Left lung (tissue), 10 donors: ENCODE results near the gene ZNF608. TPM values are rescaled to one million over a fixed set of nuclear protein-coding genes. Genes with fewer than 3 reads are reported as not detected.
A peak's percentile ranks its signal among the peaks of the same experiment; 100 is the strongest.

Source experiments
- ATAC-seq: fragments of 200-7000 bp; cut with Tn5 transposase; one replicate; pipeline ENCODE4 v1.9.1; 2020; ENCODE audit warnings: moderate library complexity
- DNase-seq, 4 donors: peaks; one replicate each; pipeline ENCODE4 v3.0.0-alpha.2; 2013 to 2020
- H3K27ac ChIP-seq, 2 donors: fragments of 200-600 bp; sonication (generic) in 1 of 2; one replicate each; pipeline versions ENCODE4 v1.5.0 to v1.8.0; 2020 to 2021
- H3K27me3 ChIP-seq, 2 donors: fragments of 200-600 bp; sonication (generic) in 1 of 2; one replicate each; pipeline versions ENCODE4 v1.5.0 to v1.8.0; 2020 to 2021
- H3K36me3 ChIP-seq, 2 donors: fragments of 200-600 bp; sonication (generic) in 1 of 2; one replicate each; pipeline versions ENCODE4 v1.5.0 to v1.8.0; 2020 to 2021
- H3K4me1 ChIP-seq, 2 donors: fragments of 200-600 bp; one replicate each; pipeline ENCODE4 v1.8.0; 2021
- H3K4me3 ChIP-seq, 2 donors: fragments of 200-600 bp; sonication (generic) in 1 of 2; one replicate each; pipeline versions ENCODE4 v1.5.0 to v1.8.0; 2020 to 2021; ENCODE audit warnings: mild to moderate bottlenecking in 1 of 2
- H3K9me3 ChIP-seq, 2 donors: fragments of 200-600 bp; sonication (generic) in 1 of 2; one replicate each; pipeline versions ENCODE4 v1.5.0 to v1.8.0; 2020 to 2021
- intact Hi-C, 2 donors: fragments of 100-400 bp; cut with DNase I; formaldehyde crosslinking; loops; one replicate each; pipeline versions ENCODE4 v1.11.2 to v1.14.2; 2022
- polyA plus RNA-seq, 6 donors: library from polyadenylated mRNA; unstranded; fragments of 120-200 nt; gene quantifications; one replicate each; pipeline ENCODE4 v1.2.1, GENCODE V29; 2013; ENCODE audit not compliant: insufficient read length in 6 of 6
- total RNA-seq, 2 donors: library from RNA; stranded (reverse); fragmentation: NEBNext Ultra II Directional; extraction: Animal tissue kit (Norgen Biotek cat#: 25700); gene quantifications; one replicate each; pipeline ENCODE4 v1.2.1, GENCODE V29; 2021
- TF ChIP-seq, protein P1 (sequence below), 2 donors: fragments of 200-600 bp; sonication (generic) in 1 of 2; IDR thresholded peaks; one replicate each; pipeline versions ENCODE4 v1.5.0 to v1.8.0; 2021; ENCODE audit warnings: antibody characterized with exemption in 2 of 2
- donor health status: DM: no; HTN: yes; CAD: no.
- donor health status: DM: no; HTN: no; CAD: no.

ZNF608 gene
- total and polyA plus RNA-seq, 8 donors = 21.9 to 109 (median 96.6) TPM

- intact Hi-C loops = no loop called here
- Histone ChIP-seq H3K27me3 (no peaks in the 10 kb centered on the region), H3K4me3 (no peak overlapping the region), H3K4me1 (peaks cover 12 to 13% of the 10 kb centered on the region in 2 donors), H3K36me3 (no peaks in the 10 kb centered on the region), H3K27ac (no peak overlapping the region), H3K9me3 (no peaks in the 10 kb centered on the region)
- no peak for DNase-seq
- TF ChIP-seq, protein P1, sequence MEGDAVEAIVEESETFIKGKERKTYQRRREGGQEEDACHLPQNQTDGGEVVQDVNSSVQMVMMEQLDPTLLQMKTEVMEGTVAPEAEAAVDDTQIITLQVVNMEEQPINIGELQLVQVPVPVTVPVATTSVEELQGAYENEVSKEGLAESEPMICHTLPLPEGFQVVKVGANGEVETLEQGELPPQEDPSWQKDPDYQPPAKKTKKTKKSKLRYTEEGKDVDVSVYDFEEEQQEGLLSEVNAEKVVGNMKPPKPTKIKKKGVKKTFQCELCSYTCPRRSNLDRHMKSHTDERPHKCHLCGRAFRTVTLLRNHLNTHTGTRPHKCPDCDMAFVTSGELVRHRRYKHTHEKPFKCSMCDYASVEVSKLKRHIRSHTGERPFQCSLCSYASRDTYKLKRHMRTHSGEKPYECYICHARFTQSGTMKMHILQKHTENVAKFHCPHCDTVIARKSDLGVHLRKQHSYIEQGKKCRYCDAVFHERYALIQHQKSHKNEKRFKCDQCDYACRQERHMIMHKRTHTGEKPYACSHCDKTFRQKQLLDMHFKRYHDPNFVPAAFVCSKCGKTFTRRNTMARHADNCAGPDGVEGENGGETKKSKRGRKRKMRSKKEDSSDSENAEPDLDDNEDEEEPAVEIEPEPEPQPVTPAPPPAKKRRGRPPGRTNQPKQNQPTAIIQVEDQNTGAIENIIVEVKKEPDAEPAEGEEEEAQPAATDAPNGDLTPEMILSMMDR (IDR thresholded peaks at IDR 0.05) = no peak
- peak; percentile 30 for ATAC-seq
Measured at GRCh38 chr5:124713595-124713994, 32.8 kb downstream of the ZNF608 start.

DNA sequence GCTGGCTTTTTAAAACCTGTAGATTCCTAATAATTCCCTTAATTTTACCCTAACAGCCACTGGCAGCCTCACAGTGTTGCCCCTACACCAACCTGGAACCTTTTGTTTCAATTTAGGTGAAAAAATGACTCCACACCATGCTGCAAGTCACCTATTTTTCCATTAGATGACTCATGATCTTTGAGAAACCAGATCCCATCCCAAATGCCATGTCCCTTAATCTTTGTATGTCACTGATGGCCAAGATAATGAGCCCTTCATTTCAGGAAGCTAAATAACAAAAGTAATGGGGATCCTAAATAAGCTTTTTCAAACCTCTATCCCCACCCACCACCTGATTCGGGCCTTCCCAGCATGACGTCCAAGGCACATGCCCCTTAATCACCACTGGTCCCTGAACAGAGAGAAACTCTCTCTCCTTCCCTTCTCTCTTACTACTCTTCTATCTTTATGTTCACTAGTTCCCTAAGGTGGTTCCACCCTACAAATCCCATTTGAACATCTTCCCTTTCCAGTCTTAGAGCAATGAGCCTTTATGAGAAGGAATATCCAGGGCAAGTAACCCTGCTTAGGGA lies 33.6 kb downstream of the ZNF608 start:
- Histone ChIP-seq H3K36me3 (no peaks in the 10 kb centered on the region), H3K27ac (no peak overlapping the region), H3K27me3 (no peaks in the 10 kb centered on the region), H3K4me1 (peaks cover 7 to 20% of the 10 kb centered on the region in 2 donors), H3K9me3 (no peaks in the 10 kb centered on the region), H3K4me3 (no peak overlapping the region)
- intact Hi-C loops = no loop called here
- TF ChIP-seq, protein P1 (IDR thresholded peaks at IDR 0.05) = no peak
- no peak for DNase-seq
- no peak for ATAC-seq

DNA sequence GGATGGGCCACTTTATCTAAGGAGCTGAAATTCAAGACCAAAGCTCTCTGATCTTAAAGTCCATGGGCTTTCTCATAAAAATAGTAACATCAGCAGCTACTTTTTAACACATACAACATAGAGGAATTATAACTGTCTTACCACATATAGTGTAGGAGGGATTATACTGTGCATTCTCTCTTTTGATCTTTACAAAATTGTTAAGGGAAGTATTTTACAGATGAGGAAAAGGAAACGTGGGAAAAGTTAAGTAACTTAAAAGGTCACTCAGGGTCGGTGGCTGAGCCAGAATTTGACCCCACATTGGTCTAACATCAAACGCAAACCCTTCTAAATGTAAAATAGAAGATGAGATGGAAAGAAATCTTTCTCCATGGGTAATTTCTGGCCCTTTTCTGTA lies 38.4 kb downstream of the ZNF608 start:
- ATAC-seq = no peak
- Histone ChIP-seq H3K9me3 (no peaks in the 10 kb centered on the region), H3K4me3 (no peak overlapping the region), H3K27ac (peak overlapping the region in 1 of 2 donors; percentile 9), H3K36me3 (no peaks in the 10 kb centered on the region), H3K4me1 (peaks cover 13 to 31% of the 10 kb centered on the region in 2 donors), H3K27me3 (no peaks in the 10 kb centered on the region)
- intact Hi-C loops = no loop called here
- TF ChIP-seq, protein P1 (IDR thresholded peaks at IDR 0.05) = no peak
- no peak for DNase-seq

DNA sequence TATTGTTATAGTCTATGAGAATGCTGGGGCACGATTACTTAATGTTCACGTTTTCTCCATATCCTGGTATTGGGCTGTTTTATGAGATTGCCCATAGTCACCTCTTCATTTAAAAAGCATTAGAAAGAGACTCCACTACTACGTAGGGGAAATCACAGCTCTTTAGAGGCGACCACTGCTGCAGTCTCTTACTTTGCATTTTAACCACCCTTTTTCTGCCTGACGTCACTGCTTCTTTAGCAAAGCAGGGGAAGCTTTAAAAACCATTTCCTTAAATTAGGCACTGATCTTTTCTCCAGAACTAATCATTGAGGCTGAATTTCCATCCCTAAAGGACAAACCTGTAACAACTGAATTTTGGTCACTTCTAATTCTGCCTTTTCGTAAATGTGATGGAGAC lies 38.9 kb downstream of the ZNF608 start:
- H3K36me3 ChIP-seq = no peaks in the 10 kb centered on the region
- intact Hi-C loops = no loop called here
- H3K9me3 ChIP-seq = no peaks in the 10 kb centered on the region
- H3K4me3 ChIP-seq = peak overlapping the region in 1 of 2 donors; percentile 10
- H3K27me3 ChIP-seq = no peaks in the 10 kb centered on the region
- H3K27ac ChIP-seq = no peak overlapping the region
- ATAC-seq (no peak), DNase-seq (no peak)
- H3K4me1 ChIP-seq = peaks cover 13 to 34% of the 10 kb centered on the region in 2 donors
- TF ChIP-seq, protein P1 (IDR thresholded peaks at IDR 0.05) = no peak

DNA sequence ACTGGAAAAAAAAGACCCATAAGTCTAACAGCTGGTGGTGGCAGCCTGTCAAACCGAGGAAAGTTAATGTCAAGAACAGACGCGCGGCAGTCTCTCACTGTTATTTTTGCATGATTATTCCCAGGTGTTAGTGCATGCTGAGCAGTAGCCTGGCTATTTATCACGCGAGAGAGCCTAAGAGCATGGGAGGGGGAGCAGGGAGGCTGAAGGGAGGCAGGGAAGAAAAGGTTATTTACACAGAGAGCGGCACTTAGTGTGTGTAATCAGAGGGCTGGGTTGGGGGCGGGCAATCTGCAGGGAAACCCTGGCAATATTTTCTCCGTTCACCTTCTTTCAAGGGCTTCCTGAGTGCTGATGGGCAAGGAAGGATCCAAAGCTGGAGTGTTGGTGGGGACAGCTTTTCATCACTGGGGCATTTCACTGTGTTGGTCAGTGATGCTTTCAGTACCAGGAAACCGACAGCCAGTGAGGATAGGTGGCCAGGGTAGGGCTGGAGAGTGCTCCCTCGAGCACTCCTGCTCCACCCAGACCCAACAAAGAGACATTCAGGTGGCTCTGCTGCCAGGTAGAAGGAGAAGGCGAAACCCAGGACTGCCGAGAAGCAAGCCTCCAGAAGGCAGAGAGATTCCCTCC lies 39.6 kb downstream of the ZNF608 start:
- H3K4me1 ChIP-seq = peaks cover 20 to 41% of the 10 kb centered on the region in 2 donors
- peak overlapping the region; percentile 13 to 41 for H3K27ac ChIP-seq
- H3K36me3 ChIP-seq = no peaks in the 10 kb centered on the region
- TF ChIP-seq, protein P1 (IDR thresholded peaks at IDR 0.05) = no peak
- no peaks in the 10 kb centered on the region for H3K9me3 ChIP-seq
- H3K27me3 ChIP-seq = no peaks in the 10 kb centered on the region
- peak in 3 of 4 donors; percentile 42 to 75 (median 57) for DNase-seq
- peak; percentile 91 for ATAC-seq
- peak overlapping the region in 1 of 2 donors; percentile 10 for H3K4me3 ChIP-seq
- intact Hi-C loops = no loop called here
